Endothelial cell of umbilical vein (primary cell): Measurements from ENCODE around the gene CDK18. TPM values are rescaled to one million over a fixed set of nuclear protein-coding genes. Genes with fewer than 3 reads are reported as not detected.

Experiments used
- BruUV-seq: library from RNA; stranded (reverse); fragments of 400-500 nt; replicated peaks from 2 replicates; lab custom pipeline; 2021; lab: Mats Ljungman, UMichigan
- CTCF ChIA-PET: fragments of 300-600, 350-600 bp; sonication (Branson Sonifier 250); formaldehyde crosslinking; loops from one replicate; lab custom pipeline; 2021; ENCODE audit warnings: antibody characterized with exemption, inconsistent platforms; lab: Charles Lee
- POLR2A ChIA-PET: fragments of 300-600, 350-600 bp; sonication (Branson Sonifier 250); formaldehyde crosslinking; loops from one replicate; lab custom pipeline; 2021; ENCODE audit warnings: antibody characterized with exemption, inconsistent platforms; lab: Charles Lee
- DNase-seq: peaks from one replicate; pipeline ENCODE4 v3.0.0-alpha.2; 2011; ENCODE audit warnings: low read depth, low spot score
- FAIRE-seq: peaks from 2 replicates; lab custom pipeline; 2011; peaks lifted over from hg19 to GRCh38; lab: Jason Lieb, UNC
- H2AFZ ChIP-seq: 2 replicates; pipeline ENCODE4 v1.6.0; 2012; ENCODE audit warnings: low read depth, low read length, control low read depth, inconsistent platforms
- H3K27ac ChIP-seq: 2 replicates; pipeline ENCODE4 v1.5.1; 2011; ENCODE audit warnings: low read depth, mild to moderate bottlenecking, control low read depth, low read length, moderate library complexity; ENCODE audit not compliant: insufficient read depth
- H3K27me3 ChIP-seq, 2 experiments: 2 replicates each; pipeline versions ENCODE4 v1.6.0 to v1.6.1; 2011; ENCODE audit warnings: low read length in 2 of 2, mixed read lengths in 1 of 2; ENCODE audit not compliant: control insufficient read depth in 2 of 2, insufficient read depth in 2 of 2
- H3K36me3 ChIP-seq, 2 experiments: 2 replicates in 1 of 2; 3 replicates in 1 of 2; pipeline ENCODE4 v1.5.1; 2011; ENCODE audit warnings: low read length in 2 of 2, mild to moderate bottlenecking in 1 of 2, moderate library complexity in 1 of 2; ENCODE audit not compliant: control insufficient read depth in 2 of 2, insufficient read depth in 2 of 2; ENCODE audit errors: extremely low read depth in 1 of 2
- H3K4me1 ChIP-seq: 3 replicates; pipeline ENCODE4 v1.5.1; 2011; ENCODE audit warnings: mild to moderate bottlenecking, low read length; ENCODE audit not compliant: control insufficient read depth, insufficient read depth; ENCODE audit errors: extremely low read depth
- H3K4me2 ChIP-seq: 2 replicates; pipeline ENCODE4 v1.6.1; 2011; ENCODE audit warnings: low read length, control low read depth, mixed read lengths; ENCODE audit not compliant: insufficient read depth
- H3K4me3 ChIP-seq, 3 experiments: fragments of 200-600 bp in 1 of 3; sonication (generic), shearing (Covaris generic) in 1 of 3; replicated peaks in 1 of 3; 2 replicates each; pipeline ENCODE4 v1.5.1; 2011 to 2016; ENCODE audit warnings: control low read depth in 3 of 3, low read length in 3 of 3, mild to moderate bottlenecking in 2 of 3, inconsistent platforms in 1 of 3, low read depth in 1 of 3, moderate library complexity in 1 of 3; ENCODE audit not compliant: insufficient read depth in 1 of 3
- H3K79me2 ChIP-seq: 2 replicates; pipeline ENCODE4 v1.6.0; 2012; ENCODE audit warnings: low read length, inconsistent platforms; ENCODE audit not compliant: control insufficient read depth, insufficient read depth
- H3K9ac ChIP-seq: replicated peaks from 2 replicates; pipeline ENCODE3; 2011; ENCODE audit warnings: low read length, control low read depth; ENCODE audit not compliant: insufficient read depth; ENCODE audit errors: extremely low read depth
- H3K9me1 ChIP-seq: replicated peaks from 3 replicates; pipeline ENCODE4 v1.6.0; 2011; ENCODE audit warnings: mild to moderate bottlenecking, low read length; ENCODE audit not compliant: control insufficient read depth, insufficient read depth; ENCODE audit errors: extremely low read depth
- H3K9me3 ChIP-seq: replicated peaks from 2 replicates; pipeline ENCODE4 v1.5.1; 2012; ENCODE audit warnings: low read length, inconsistent platforms; ENCODE audit not compliant: control insufficient read depth, insufficient read depth
- H4K20me1 ChIP-seq: replicated peaks from 2 replicates; pipeline ENCODE3; 2011; ENCODE audit warnings: mild to moderate bottlenecking, low read length; ENCODE audit not compliant: control insufficient read depth, insufficient read depth; ENCODE audit errors: extremely low read depth
- EZH2 ChIP-seq: IDR thresholded peaks from 2 replicates; pipeline ENCODE4 v1.6.1; 2012; ENCODE audit warnings: borderline replicate concordance, low read depth, mild to moderate bottlenecking, moderate library complexity, low read length, inconsistent platforms; ENCODE audit not compliant: severe bottlenecking
- FOS ChIP-seq: IDR thresholded peaks from 2 replicates; pipeline ENCODE4 v1.6.1; 2011; ENCODE audit warnings: mild to moderate bottlenecking, low read length, moderate library complexity, borderline replicate concordance; ENCODE audit not compliant: insufficient read depth
- GATA2 ChIP-seq: IDR thresholded peaks from 2 replicates; pipeline ENCODE4 v1.7.0; 2011; ENCODE audit warnings: low read depth, mild to moderate bottlenecking, moderate library complexity, mixed read lengths, low read length; ENCODE audit not compliant: insufficient read length, insufficient read depth
- JUN ChIP-seq: IDR thresholded peaks from 2 replicates; pipeline ENCODE4 v1.6.1; 2011; ENCODE audit warnings: borderline replicate concordance, low read depth; ENCODE audit not compliant: insufficient read length, insufficient read depth
- MYC ChIP-seq: IDR thresholded peaks from one replicate; pipeline ENCODE4 v1.6.1; 2011; ENCODE audit warnings: mild to moderate bottlenecking, low read depth, low read length
- POLR2A ChIP-seq: IDR thresholded peaks from 2 replicates; pipeline ENCODE4 v1.6.1; 2012; ENCODE audit warnings: low read depth, mild to moderate bottlenecking, control low read depth, low read length
- POLR2AphosphoS5 ChIP-seq: IDR thresholded peaks from 2 replicates; pipeline ENCODE4 v1.6.1; 2012; ENCODE audit warnings: low read depth, mild to moderate bottlenecking, control low read depth, low read length, moderate library complexity; ENCODE audit not compliant: insufficient read depth
- dilution Hi-C: fragments of 300-500 bp; cut with MboI; formaldehyde crosslinking; loops from one replicate; pipeline ENCODE4 v1.15.0; 2019; ENCODE audit warnings: low sequenced_read_pairs; ENCODE audit not compliant: extremely low pct_ligation_motif_present
- intact Hi-C: fragments of 100-400 bp; cut with micrococcal nuclease; formaldehyde crosslinking; loops from one replicate; pipeline ENCODE4 v1.10.0; 2022
- polyA plus RNA-seq, 4 experiments: library from polyadenylated mRNA; depleted of rRNA in 3 of 4; stranded (reverse) in 3 of 4; unstranded in 1 of 4; fragments of >200 nt; gene quantifications; 2 replicates each; pipeline versions ENCODE4 v1.2.1 to v1.2.3, GENCODE V29; 2011 to 2012; ENCODE audit warnings: missing spikeins in 1 of 4
- total RNA-seq: library from RNA; stranded (reverse); gene quantifications from 2 replicates; pipeline ENCODE4 v1.2.3, GENCODE V29; 2021
- TF ChIP-seq, protein P1 (sequence below): IDR thresholded peaks from 2 replicates; pipeline ENCODE4 v1.6.1; 2011; ENCODE audit not compliant: insufficient read depth, insufficient read length
- TF ChIP-seq, protein P2 (sequence below), 2 donors: IDR thresholded peaks; 1 replicate in 1 of 2; 2 replicates in 1 of 2; pipeline ENCODE4 v1.5.1; 2011; ENCODE audit warnings: low read length in 2 of 2, mild to moderate bottlenecking in 2 of 2, moderate library complexity in 2 of 2, control low read depth in 1 of 2, inconsistent platforms in 1 of 2, low read depth in 1 of 2; ENCODE audit not compliant: insufficient read depth in 1 of 2; ENCODE audit errors: extremely low read depth in 1 of 2

Gene CDK18
- total and polyA plus RNA-seq, 2 donors (not counting 3 experiments of a cell fraction or from before 2014, with no cell fraction given) = 0.17 to 1.2 TPM

DNA sequence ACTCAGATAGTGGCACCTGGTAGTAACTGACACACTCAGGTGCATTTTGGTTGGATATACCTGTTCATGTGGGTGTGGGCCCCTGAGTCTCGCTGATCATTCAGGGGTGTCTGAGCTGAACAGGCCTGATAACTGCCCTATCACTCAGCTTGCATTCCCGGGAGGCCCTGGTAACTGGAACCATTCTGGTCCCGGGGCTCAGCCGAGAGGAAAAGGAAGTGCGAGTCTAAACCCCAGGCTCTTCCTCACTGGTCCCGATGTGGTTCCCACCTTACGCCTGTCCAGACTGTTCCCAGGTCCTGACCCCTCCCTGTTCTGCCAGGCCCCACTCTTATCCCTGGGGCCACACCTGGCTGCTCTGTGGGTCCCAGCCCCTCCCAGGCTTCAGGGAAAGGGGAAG lies 11.7 kb upstream of the CDK18 start:
- H3K4me2 ChIP-seq = no peak overlapping the region
- ChIA-PET CTCF (interaction anchor here (0.7 to 5.8 kb wide), 7 partner anchors 7 to 431 kb away, joined by 3 to 47 read pairs (median 4); no protein-coding TSS in a partner anchor), POLR2A (no interaction called here)
- H3K27me3 ChIP-seq = peaks cover 12 to 21% of the 10 kb centered on the region in 2 experiments
- H2AFZ ChIP-seq = no peak overlapping the region
- no TSS peak for BruUV-seq
- no peak overlapping the region for H3K4me3 ChIP-seq
- no peak for DNase-seq
- no peak overlapping the region for H3K27ac ChIP-seq
- TF ChIP-seq, protein P1, sequence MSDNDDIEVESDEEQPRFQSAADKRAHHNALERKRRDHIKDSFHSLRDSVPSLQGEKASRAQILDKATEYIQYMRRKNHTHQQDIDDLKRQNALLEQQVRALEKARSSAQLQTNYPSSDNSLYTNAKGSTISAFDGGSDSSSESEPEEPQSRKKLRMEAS = no peak
- TF ChIP-seq, protein P2, sequence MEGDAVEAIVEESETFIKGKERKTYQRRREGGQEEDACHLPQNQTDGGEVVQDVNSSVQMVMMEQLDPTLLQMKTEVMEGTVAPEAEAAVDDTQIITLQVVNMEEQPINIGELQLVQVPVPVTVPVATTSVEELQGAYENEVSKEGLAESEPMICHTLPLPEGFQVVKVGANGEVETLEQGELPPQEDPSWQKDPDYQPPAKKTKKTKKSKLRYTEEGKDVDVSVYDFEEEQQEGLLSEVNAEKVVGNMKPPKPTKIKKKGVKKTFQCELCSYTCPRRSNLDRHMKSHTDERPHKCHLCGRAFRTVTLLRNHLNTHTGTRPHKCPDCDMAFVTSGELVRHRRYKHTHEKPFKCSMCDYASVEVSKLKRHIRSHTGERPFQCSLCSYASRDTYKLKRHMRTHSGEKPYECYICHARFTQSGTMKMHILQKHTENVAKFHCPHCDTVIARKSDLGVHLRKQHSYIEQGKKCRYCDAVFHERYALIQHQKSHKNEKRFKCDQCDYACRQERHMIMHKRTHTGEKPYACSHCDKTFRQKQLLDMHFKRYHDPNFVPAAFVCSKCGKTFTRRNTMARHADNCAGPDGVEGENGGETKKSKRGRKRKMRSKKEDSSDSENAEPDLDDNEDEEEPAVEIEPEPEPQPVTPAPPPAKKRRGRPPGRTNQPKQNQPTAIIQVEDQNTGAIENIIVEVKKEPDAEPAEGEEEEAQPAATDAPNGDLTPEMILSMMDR (IDR thresholded peaks at IDR 0.05; ENCODE audit: extremely low read depth in 1 of 2, insufficient read depth in 1 of 2, low read depth in 1 of 2, low read length in 2 of 2) = no peak
- no peak for TF ChIP-seq FOS
- no peak for TF ChIP-seq JUN
- TF ChIP-seq POLR2AphosphoS5 = no peak
- TF ChIP-seq EZH2 = no peak
- no peak for TF ChIP-seq GATA2
- no peak for TF ChIP-seq MYC
- TF ChIP-seq POLR2A = no peak
- dilution Hi-C loops = no loop called here
- FAIRE-seq = no peak
- no peaks in the 10 kb centered on the region for H4K20me1 ChIP-seq
- H3K36me3 ChIP-seq = no peaks in the 10 kb centered on the region
- no peaks in the 10 kb centered on the region for H3K9me3 ChIP-seq
- no peaks in the 10 kb centered on the region for H3K9me1 ChIP-seq
- no peak overlapping the region for H3K9ac ChIP-seq
- H3K4me1 ChIP-seq = no peaks in the 10 kb centered on the region
- intact Hi-C loops = no loop called here
- no peaks in the 10 kb centered on the region for H3K79me2 ChIP-seq
